ENCODE measurements around the gene SLC35D2.

DNA sequence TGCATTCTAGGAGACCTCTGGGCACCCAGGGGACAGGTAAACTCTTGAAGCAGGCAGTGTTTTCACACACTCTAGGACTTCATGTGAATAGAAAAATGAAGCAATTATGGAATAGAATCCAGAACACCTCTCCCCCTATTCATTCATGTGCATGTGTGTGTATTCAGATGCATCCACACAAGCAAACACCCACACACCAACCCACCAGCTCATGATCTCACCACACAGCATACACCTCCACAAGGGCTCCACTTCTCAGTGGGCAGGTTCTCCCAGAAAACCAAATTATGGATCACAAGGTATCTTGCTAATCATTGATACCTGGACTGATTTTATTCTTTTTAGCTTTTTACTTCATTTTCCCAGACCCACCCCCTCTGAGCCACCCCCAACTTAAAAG is 60.3 kb downstream of the SLC35D2 start:
- TF ChIP-seq, protein P1, sequence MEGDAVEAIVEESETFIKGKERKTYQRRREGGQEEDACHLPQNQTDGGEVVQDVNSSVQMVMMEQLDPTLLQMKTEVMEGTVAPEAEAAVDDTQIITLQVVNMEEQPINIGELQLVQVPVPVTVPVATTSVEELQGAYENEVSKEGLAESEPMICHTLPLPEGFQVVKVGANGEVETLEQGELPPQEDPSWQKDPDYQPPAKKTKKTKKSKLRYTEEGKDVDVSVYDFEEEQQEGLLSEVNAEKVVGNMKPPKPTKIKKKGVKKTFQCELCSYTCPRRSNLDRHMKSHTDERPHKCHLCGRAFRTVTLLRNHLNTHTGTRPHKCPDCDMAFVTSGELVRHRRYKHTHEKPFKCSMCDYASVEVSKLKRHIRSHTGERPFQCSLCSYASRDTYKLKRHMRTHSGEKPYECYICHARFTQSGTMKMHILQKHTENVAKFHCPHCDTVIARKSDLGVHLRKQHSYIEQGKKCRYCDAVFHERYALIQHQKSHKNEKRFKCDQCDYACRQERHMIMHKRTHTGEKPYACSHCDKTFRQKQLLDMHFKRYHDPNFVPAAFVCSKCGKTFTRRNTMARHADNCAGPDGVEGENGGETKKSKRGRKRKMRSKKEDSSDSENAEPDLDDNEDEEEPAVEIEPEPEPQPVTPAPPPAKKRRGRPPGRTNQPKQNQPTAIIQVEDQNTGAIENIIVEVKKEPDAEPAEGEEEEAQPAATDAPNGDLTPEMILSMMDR (conservative IDR thresholded peaks at IDR 0.05; ENCODE audit: low read length), result no peak
- no peak for TF ChIP-seq EZH2phosphoT487 (IDR thresholded peaks at IDR 0.05; ENCODE audit: borderline replicate concordance, low read depth, low read length)
